SK-N-MC (cell line): Measurements from ENCODE around the gene LMX1A.

Experiments
- DNase-seq: peaks from one replicate; pipeline ENCODE4 v3.0.0-alpha.2; 2011; ENCODE audit warnings: low read depth, low spot score
- H3K27ac ChIP-seq: fragments of 200-600 bp; sonication (generic); 2 replicates; pipeline ENCODE4 v1.5.1; 2016; ENCODE audit warnings: mixed run types
- H3K36me3 ChIP-seq: fragments of 200-600 bp; sonication (generic); 2 replicates; pipeline ENCODE4 v1.6.1; 2017; ENCODE audit warnings: antibody characterized with exemption, low read length, mixed read lengths; ENCODE audit not compliant: insufficient read depth
- H3K4me3 ChIP-seq: fragments of 200-600 bp; sonication (generic); 2 replicates; pipeline ENCODE4 v1.5.1; 2016
- H3K9ac ChIP-seq: fragments of 200-600 bp; sonication (generic); 2 replicates; pipeline ENCODE4 v1.8.0; 2017; ENCODE audit warnings: mixed run types, mixed read lengths; ENCODE audit not compliant: insufficient read length
- H3K9me3 ChIP-seq: fragments of 200-600 bp; sonication (generic); 2 replicates; pipeline ENCODE4 v1.6.1; 2017; ENCODE audit warnings: low read depth, mild to moderate bottlenecking, antibody characterized with exemption, low read length, moderate library complexity, mixed read lengths
- EZH2 ChIP-seq: fragments of 200-600 bp; sonication (generic); IDR thresholded peaks from one replicate; pipeline ENCODE4 v1.6.1; 2017; ENCODE audit warnings: antibody characterized with exemption
- FOXP2 ChIP-seq: optimal IDR thresholded peaks from 2 replicates; pipeline ENCODE3; 2011; ENCODE audit warnings: mild to moderate bottlenecking, moderate library complexity; ENCODE audit not compliant: insufficient read depth; ENCODE audit errors: extremely low read length, control extremely low read depth
- POLR2AphosphoS5 ChIP-seq: IDR thresholded peaks from 2 replicates; pipeline ENCODE4 v1.6.1; 2012; ENCODE audit warnings: mild to moderate bottlenecking, low read depth, low read length, borderline replicate concordance

The LMX1A gene

GRCh38 chr1:165189011-165189410 is 167.5 kb downstream of the LMX1A start:
- Histone ChIP-seq H3K9ac (no peak overlapping the region), H3K36me3 (no peaks in the 10 kb centered on the region), H3K27ac (peak overlapping the region; percentile 100), H3K4me3 (no peak overlapping the region), H3K9me3 (no peaks in the 10 kb centered on the region)
- TF ChIP-seq EZH2 (no peak), POLR2AphosphoS5 (no peak), FOXP2 (no peak)
- no peak for DNase-seq

- DNase-seq: peak; percentile 100
- H3K9me3 ChIP-seq: peaks cover 7% of the 10 kb centered on the region; the same call in 1 of the 2 replicates
- TF ChIP-seq POLR2AphosphoS5 (peak; percentile 74; the same call in 1 of the 2 replicates), FOXP2 (peak; percentile 88), EZH2 (no peak)
- H3K36me3 ChIP-seq: peaks cover 7% of the 10 kb centered on the region; the same call in 1 of the 2 replicates
- H3K9ac ChIP-seq: peak overlapping the region; percentile 71
- peak overlapping the region; percentile 60 for H3K4me3 ChIP-seq
- H3K27ac ChIP-seq: peak overlapping the region; percentile 100
These were observed 169.2 kb downstream of the LMX1A start for GRCh38 chr1:165187031-165188009.

- H3K4me3 ChIP-seq: peak overlapping the region; percentile 57
- peak; percentile 98 for DNase-seq
- H3K9me3 ChIP-seq: peaks cover 13% of the 10 kb centered on the region; the same call in 1 of the 2 replicates
- peak overlapping the region; percentile 69 for H3K9ac ChIP-seq
- TF ChIP-seq POLR2AphosphoS5 (0 out of 2 replicates have a peak, but pooled peaks have one; percentile 57), EZH2 (no peak), FOXP2 (no peak)
- H3K27ac ChIP-seq: peak overlapping the region; percentile 100
- H3K36me3 ChIP-seq: peaks cover 10% of the 10 kb centered on the region; the same call in 1 of the 2 replicates
These were observed 171.2 kb downstream of the LMX1A start for GRCh38 chr1:165185161-165185889.

- TF ChIP-seq FOXP2 (no peak), POLR2AphosphoS5 (no peak), EZH2 (no peak)
- no peak overlapping the region for H3K9ac ChIP-seq
- H3K36me3 ChIP-seq: peaks cover 10% of the 10 kb centered on the region; the same call in 1 of the 2 replicates
- no peak overlapping the region for H3K4me3 ChIP-seq
- peak overlapping the region; percentile 99 for H3K27ac ChIP-seq
- peaks cover 13% of the 10 kb centered on the region; the same call in 1 of the 2 replicates for H3K9me3 ChIP-seq
- DNase-seq: no peak
These were observed 173.5 kb downstream of the LMX1A start for GRCh38 chr1:165182975-165183374.

- no peak for TF ChIP-seq POLR2AphosphoS5
- TF ChIP-seq EZH2: no peak
- no peak for TF ChIP-seq FOXP2
- no peak for DNase-seq
- no peak overlapping the region for H3K9ac ChIP-seq
These were observed 177.2 kb downstream of the LMX1A start for GRCh38 chr1:165179306-165179705.

GRCh38 chr1:165174491-165174890 is 182.0 kb downstream of the LMX1A start:
- no peak for DNase-seq
- Histone ChIP-seq H3K4me3 (no peak overlapping the region), H3K27ac (no peak overlapping the region), H3K9me3 (no peaks in the 10 kb centered on the region), H3K36me3 (no peaks in the 10 kb centered on the region), H3K9ac (no peak overlapping the region)
- TF ChIP-seq FOXP2 (no peak), POLR2AphosphoS5 (no peak), EZH2 (no peak)

More at GRCh38 chr1:165179306-165179705, 177.2 kb downstream of the LMX1A start:
- H3K4me3 ChIP-seq: no peak overlapping the region
- peaks cover 13% of the 10 kb centered on the region; the same call in 1 of the 2 replicates for H3K9me3 ChIP-seq
- no peak overlapping the region for H3K27ac ChIP-seq
- peaks cover 10% of the 10 kb centered on the region; the same call in 1 of the 2 replicates for H3K36me3 ChIP-seq

- Histone ChIP-seq H3K9me3 (no peaks in the 10 kb centered on the region), H3K36me3 (no peaks in the 10 kb centered on the region), H3K9ac (no peak overlapping the region), H3K4me3 (no peak overlapping the region), H3K27ac (no peak overlapping the region)
- TF ChIP-seq FOXP2 (no peak), POLR2AphosphoS5 (no peak), EZH2 (no peak)
- no peak for DNase-seq
These were observed 182.7 kb downstream of the LMX1A start for GRCh38 chr1:165173818-165174217.

- H3K36me3 ChIP-seq: no peaks in the 10 kb centered on the region
- no peak overlapping the region for H3K9ac ChIP-seq
- TF ChIP-seq EZH2 (no peak), FOXP2 (no peak), POLR2AphosphoS5 (no peak)
- DNase-seq: no peak
- H3K27ac ChIP-seq: no peak overlapping the region
- H3K9me3 ChIP-seq: no peaks in the 10 kb centered on the region
- no peak overlapping the region for H3K4me3 ChIP-seq
These were observed 183.1 kb downstream of the LMX1A start for GRCh38 chr1:165173409-165173808.
